ENCODE measurements around the gene UGT2B10.

GRCh38 chr4:68872643-68873502 is 57.1 kb downstream of the UGT2B10 start:
- TF ChIP-seq LEF1 (IDR thresholded peaks at IDR 0.05; ENCODE audit: borderline replicate concordance) (no peak), SUZ12 (IDR thresholded peaks at IDR 0.05) (no peak), PKNOX1 (IDR thresholded peaks at IDR 0.05) (no peak), ELF4 (IDR thresholded peaks at IDR 0.05) (no peak), FOXK2 (IDR thresholded peaks at IDR 0.05) (no peak), L3MBTL2 (conservative IDR thresholded peaks at IDR 0.05) (no peak), FOXA1 (IDR thresholded peaks at IDR 0.05) (no peak), BHLHE40 (IDR thresholded peaks at IDR 0.05; ENCODE audit: borderline replicate concordance) (no peak), ARNT (IDR thresholded peaks at IDR 0.05) (no peak), TARDBP (IDR thresholded peaks at IDR 0.05) (no peak), FOXM1 (IDR thresholded peaks at IDR 0.05; ENCODE audit: borderline replicate concordance) (no peak), SP1 (IDR thresholded peaks at IDR 0.05) (no peak), HDGF (IDR thresholded peaks at IDR 0.05; ENCODE audit: borderline replicate concordance) (no peak)

Measured in HEK293T (cell line).